Measurements from ENCODE around the gene ARSH. TPM values are rescaled to one million over a fixed set of nuclear protein-coding genes. Genes with fewer than 3 reads are reported as not detected.

Gene ARSH
- total RNA-seq, 1 experiment from 2014 or later = not detected

DNA sequence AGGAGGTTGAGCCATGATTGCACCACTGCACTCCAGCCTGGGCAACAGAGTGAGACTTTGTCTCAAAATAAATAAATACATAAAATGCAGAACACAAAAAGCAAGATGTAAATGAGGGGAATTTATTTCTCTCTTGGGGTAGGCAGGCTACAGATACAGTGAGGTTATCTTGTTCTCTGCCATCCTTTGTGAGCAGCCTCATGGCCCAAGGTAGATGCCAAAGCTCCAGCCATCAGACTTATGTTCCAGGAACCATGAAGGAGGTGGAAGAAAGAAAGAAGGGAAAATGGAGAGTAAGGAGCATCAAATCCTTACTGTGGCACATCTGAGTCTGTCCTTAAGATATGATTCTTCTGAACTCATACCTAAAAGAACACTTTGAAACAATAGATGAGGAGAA is 11.1 kb downstream of the ARSH start:
- no peaks in the 10 kb centered on the region for H3K9me2 ChIP-seq (replicated peaks; ENCODE audit: low read length)
- BruUV-seq (replicated peaks) = no TSS peak
- ATAC-seq (no peak), DNase-seq (no peak)
- no peak overlapping the region for H3K4me3 ChIP-seq (ENCODE audit: low read length)
- no peaks in the 10 kb centered on the region for H3F3A ChIP-seq (ENCODE audit: low read length, unreplicated experiment)
- no peak overlapping the region for H2AFZ ChIP-seq (ENCODE audit: low read length)
- H3K4me2 ChIP-seq (ENCODE audit: low read length) = no peak overlapping the region
- TF ChIP-seq EZH2phosphoT487 (IDR thresholded peaks at IDR 0.05; ENCODE audit: borderline replicate concordance, low read length) (no peak), EZH2 (IDR thresholded peaks at IDR 0.05; ENCODE audit: low read length, unreplicated experiment) (no peak)
- TF ChIP-seq, protein P1, sequence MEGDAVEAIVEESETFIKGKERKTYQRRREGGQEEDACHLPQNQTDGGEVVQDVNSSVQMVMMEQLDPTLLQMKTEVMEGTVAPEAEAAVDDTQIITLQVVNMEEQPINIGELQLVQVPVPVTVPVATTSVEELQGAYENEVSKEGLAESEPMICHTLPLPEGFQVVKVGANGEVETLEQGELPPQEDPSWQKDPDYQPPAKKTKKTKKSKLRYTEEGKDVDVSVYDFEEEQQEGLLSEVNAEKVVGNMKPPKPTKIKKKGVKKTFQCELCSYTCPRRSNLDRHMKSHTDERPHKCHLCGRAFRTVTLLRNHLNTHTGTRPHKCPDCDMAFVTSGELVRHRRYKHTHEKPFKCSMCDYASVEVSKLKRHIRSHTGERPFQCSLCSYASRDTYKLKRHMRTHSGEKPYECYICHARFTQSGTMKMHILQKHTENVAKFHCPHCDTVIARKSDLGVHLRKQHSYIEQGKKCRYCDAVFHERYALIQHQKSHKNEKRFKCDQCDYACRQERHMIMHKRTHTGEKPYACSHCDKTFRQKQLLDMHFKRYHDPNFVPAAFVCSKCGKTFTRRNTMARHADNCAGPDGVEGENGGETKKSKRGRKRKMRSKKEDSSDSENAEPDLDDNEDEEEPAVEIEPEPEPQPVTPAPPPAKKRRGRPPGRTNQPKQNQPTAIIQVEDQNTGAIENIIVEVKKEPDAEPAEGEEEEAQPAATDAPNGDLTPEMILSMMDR (conservative IDR thresholded peaks at IDR 0.05; ENCODE audit: low read depth, low read length) = no peak
- H3K27me3 ChIP-seq (ENCODE audit: low read length) = no peaks in the 10 kb centered on the region; the same call in 1 of the 2 replicates
- no peaks in the 10 kb centered on the region for H3K9me3 ChIP-seq (ENCODE audit: low read length)
- POLR2A ChIA-PET (ENCODE audit: unreplicated experiment) = no interaction called here
- intact Hi-C loops (cut with micrococcal nuclease) = no loop called here
- CTCF ChIA-PET = no interaction called here
- H3K79me2 ChIP-seq (ENCODE audit: low read length) = no peaks in the 10 kb centered on the region
- no peak overlapping the region for H3K9ac ChIP-seq (ENCODE audit: low read length)
- H3K36me3 ChIP-seq (ENCODE audit: low read depth, low read length) = no peaks in the 10 kb centered on the region
- H3K27ac ChIP-seq (ENCODE audit: low read length) = no peak overlapping the region
- no peaks in the 10 kb centered on the region for H3K4me1 ChIP-seq (ENCODE audit: insufficient read depth, low read length)
- H4K20me1 ChIP-seq (ENCODE audit: low read length) = no peaks in the 10 kb centered on the region

DNA sequence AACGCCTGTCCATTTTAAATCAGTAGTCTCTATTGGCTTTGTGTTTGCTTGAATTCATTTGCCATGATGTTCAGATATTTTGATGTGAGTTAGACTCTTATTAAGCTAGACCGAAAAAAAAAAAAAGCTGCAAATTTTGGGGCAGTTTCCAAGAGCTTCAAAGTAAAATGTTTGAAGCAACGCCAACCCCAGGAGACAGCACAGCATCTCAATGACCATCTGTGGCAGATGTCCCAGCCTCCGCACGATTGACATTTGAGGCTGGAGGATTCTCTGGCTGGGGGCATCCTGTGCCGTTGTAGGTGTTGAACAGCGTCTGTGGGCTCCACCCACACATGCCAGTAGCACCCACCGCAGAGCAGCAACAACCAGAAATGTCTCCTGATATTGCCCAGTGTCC is 17.8 kb downstream of the ARSH start:
- CTCF ChIA-PET = no interaction called here
- Histone ChIP-seq H3K79me2 (ENCODE audit: low read length) (no peaks in the 10 kb centered on the region), H3K9me3 (ENCODE audit: low read length) (no peaks in the 10 kb centered on the region), H2AFZ (ENCODE audit: low read length) (no peak overlapping the region), H3K9me2 (replicated peaks; ENCODE audit: low read length) (no peaks in the 10 kb centered on the region), H3K4me2 (ENCODE audit: low read length) (no peak overlapping the region), H3K36me3 (ENCODE audit: low read depth, low read length) (no peaks in the 10 kb centered on the region), H3F3A (ENCODE audit: low read length, unreplicated experiment) (no peaks in the 10 kb centered on the region), H3K4me3 (ENCODE audit: low read length) (no peak overlapping the region), H3K9ac (ENCODE audit: low read length) (no peak overlapping the region), H4K20me1 (ENCODE audit: low read length) (no peaks in the 10 kb centered on the region), H3K27ac (ENCODE audit: low read length) (no peak overlapping the region), H3K4me1 (ENCODE audit: insufficient read depth, low read length) (peaks cover 9% of the 10 kb centered on the region; the same call in 1 of the 2 replicates), H3K27me3 (ENCODE audit: low read length) (no peaks in the 10 kb centered on the region)
- TF ChIP-seq, protein P1 (conservative IDR thresholded peaks at IDR 0.05; ENCODE audit: low read depth, low read length) = no peak
- TF ChIP-seq EZH2phosphoT487 (IDR thresholded peaks at IDR 0.05; ENCODE audit: borderline replicate concordance, low read length) (no peak), EZH2 (IDR thresholded peaks at IDR 0.05; ENCODE audit: low read length, unreplicated experiment) (no peak)
- intact Hi-C loops (cut with micrococcal nuclease) = no loop called here
- ATAC-seq = no peak
- no peak for DNase-seq
- no TSS peak for BruUV-seq (replicated peaks)
- POLR2A ChIA-PET (ENCODE audit: unreplicated experiment) = no interaction called here

DNA sequence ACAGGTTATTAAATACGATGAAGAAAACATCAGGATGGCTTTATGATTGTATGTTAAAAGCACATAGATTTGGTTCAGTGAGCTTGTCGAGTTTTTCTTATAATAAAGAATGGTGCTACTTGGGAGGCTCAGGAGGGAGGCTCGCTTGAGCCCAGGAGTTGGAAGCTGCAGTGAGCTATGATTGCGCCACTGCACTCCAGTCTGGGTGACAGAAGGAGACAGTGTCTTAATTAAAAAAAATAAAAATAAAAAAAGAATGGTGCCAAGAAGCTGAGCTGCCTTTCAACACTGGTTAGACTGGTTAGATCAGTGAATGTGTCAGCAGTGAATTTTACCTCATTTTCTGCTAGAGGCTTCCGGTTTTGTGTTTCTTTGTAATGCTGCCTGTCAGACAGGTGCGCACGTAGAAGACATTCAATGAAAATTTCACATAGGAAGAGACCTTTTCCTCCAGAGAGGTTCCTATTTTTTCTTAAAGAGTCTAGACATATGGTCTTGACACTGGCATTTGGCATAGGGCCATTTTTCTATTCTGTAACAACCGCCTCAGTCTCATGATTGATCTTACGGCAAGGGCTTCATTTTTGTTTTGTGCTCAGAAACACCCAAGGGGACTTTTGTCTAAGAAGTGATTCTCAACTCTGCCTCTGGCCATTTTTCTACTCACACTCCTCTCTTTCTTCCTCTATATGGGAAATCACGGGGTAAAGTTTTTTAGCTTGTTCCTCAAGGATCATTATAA is 19.9 kb downstream of the ARSH start:
- CTCF ChIA-PET = no interaction called here
- DNase-seq = peak; percentile 72

More for the DNA sequence above, 19.9 kb downstream of the ARSH start:
- Histone ChIP-seq H2AFZ (ENCODE audit: low read length) (no peak overlapping the region; the same call in 1 of the 2 replicates), H3K27me3 (ENCODE audit: low read length) (no peaks in the 10 kb centered on the region), H3F3A (ENCODE audit: low read length, unreplicated experiment) (no peaks in the 10 kb centered on the region), H3K4me1 (ENCODE audit: insufficient read depth, low read length) (peaks cover 9% of the 10 kb centered on the region; the same call in 1 of the 2 replicates), H3K4me3 (ENCODE audit: low read length) (no peak overlapping the region), H3K36me3 (ENCODE audit: low read depth, low read length) (no peaks in the 10 kb centered on the region), H4K20me1 (ENCODE audit: low read length) (no peaks in the 10 kb centered on the region), H3K4me2 (ENCODE audit: low read length) (peak overlapping the region; percentile 50), H3K27ac (ENCODE audit: low read length) (no peak overlapping the region), H3K9ac (ENCODE audit: low read length) (no peak overlapping the region), H3K9me3 (ENCODE audit: low read length) (no peaks in the 10 kb centered on the region), H3K9me2 (replicated peaks; ENCODE audit: low read length) (no peaks in the 10 kb centered on the region), H3K79me2 (ENCODE audit: low read length) (no peaks in the 10 kb centered on the region)
- POLR2A ChIA-PET (ENCODE audit: unreplicated experiment) = interaction anchor here (0.6 kb wide), 1 partner anchor 97 kb away, joined by 4 read pairs; the partner anchor contains the start of gene ARSD
- BruUV-seq (replicated peaks) = no TSS peak
- TF ChIP-seq EZH2phosphoT487 (IDR thresholded peaks at IDR 0.05; ENCODE audit: borderline replicate concordance, low read length) (no peak), EZH2 (IDR thresholded peaks at IDR 0.05; ENCODE audit: low read length, unreplicated experiment) (no peak)
- TF ChIP-seq, protein P1 (conservative IDR thresholded peaks at IDR 0.05; ENCODE audit: low read depth, low read length) = no peak
- intact Hi-C loops (cut with micrococcal nuclease) = no loop called here
- ATAC-seq = no peak

Measured in PC-3 (cell line).